ENCODE measurements around the gene PTPRM.
"Not testable (repeated sequence)": the region's sequence is repeated elsewhere in the genome, so short reads cannot be mapped to it uniquely, and the experiment has no call there.

Gene PTPRM

DNA sequence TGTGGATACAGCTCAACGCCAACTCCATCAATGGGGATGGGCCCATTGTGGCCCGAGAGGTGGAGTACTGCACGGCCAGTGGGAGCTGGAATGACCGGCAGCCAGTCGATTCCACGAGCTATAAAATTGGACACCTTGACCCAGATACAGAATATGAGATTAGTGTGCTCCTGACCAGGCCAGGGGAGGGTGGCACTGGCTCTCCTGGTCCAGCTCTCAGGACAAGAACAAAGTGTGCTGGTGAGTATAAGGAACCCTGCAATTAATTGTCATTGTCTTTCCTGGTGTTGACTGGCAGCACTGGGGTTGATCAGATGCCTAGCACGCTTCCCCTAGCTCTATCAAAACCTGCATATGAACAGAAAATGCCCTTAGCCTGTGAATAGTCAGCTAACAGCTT lies 388.1 kb downstream of the PTPRM start:
- DNase-seq, result no peak

DNA sequence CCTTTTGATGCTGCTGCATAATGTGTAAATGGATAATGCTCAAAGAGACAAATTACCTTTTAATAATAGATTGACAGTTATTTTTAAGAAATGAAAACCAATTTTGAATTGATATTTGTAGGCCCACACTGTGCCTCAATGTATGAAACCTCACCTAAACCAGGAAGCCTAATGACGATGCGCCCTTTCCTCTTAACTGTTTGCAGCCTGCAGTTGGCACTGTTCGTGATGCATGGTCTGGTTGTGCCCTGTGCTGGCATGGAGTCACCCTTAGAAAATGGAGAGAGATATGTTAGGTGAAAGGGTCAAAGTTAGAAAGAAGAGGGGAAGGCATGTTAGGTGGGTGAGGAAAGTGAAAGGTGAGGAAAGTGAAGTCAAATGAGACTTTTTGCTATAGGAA lies 390.2 kb downstream of the PTPRM start:
- no peak for DNase-seq

DNA sequence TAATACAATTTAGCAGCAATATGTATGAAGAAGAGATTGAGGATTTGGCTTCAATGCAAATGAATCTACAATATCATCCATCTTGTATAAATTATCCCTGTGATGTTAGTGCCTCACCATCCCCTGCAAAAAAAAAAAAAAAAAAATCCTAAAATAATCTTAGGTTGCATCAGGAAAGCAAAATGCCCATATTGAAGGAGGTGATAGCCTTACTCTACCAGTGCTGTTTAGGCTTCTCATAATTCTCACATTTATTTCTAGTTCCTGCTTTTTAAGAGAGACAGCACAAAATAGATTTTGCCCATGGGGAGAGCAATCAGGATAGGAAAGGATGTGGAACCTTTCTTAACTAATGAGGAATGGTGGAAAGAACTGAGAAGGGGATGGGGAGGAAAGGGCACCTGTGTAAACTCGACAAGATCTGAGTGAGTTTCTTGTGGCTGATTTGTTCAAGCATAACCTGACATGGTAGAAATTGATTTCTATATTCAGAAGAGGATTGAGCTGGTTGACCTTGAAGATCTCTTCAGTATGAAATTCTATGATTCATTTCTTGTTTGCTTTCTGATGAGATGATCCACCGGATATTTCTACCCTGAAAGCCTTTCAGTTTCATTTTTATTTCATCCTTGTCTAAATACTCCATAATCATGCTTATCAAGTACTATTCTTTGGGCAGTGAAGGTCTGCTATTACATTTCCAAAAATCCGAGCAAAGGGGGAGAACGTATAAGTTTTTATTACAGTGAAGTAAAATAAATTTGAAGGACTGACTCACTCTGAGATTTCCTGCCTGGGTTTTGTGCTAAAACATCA lies 391.2 kb downstream of the PTPRM start:
- no peak for DNase-seq

DNA sequence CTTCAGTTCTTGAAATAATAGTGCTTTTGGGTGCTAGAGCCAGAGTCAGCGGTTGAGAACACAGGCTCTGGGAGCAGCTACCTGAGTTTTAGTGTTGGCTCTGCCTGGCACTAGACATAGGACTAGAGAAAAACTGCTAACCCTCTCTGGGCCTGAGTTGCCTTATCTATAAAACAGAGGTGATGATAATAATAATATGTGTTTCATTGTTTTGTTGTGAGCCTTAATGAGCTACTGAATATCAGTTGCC lies 391.7 kb downstream of the PTPRM start:
- no peak for DNase-seq

DNA sequence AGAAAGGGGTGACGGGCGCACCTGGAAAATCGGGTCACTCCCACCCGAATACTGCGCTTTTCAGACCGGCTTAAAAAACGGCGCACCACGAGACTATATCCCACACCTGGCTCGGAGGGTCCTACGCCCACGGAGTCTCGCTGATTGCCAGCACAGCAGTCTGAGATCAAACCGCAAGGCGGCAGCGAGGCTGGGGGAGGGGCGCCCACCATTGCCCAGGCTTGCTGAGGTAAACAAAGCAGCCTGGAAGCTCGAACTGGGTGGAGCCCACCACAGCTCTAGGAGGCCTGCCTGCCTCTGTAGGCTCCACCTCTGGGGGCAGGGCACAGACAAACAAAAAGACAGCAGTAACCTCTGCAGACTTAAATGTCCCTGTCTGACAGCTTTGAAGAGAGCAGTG lies 399.6 kb downstream of the PTPRM start:
- DNase-seq, result not testable (repeated sequence)

DNA sequence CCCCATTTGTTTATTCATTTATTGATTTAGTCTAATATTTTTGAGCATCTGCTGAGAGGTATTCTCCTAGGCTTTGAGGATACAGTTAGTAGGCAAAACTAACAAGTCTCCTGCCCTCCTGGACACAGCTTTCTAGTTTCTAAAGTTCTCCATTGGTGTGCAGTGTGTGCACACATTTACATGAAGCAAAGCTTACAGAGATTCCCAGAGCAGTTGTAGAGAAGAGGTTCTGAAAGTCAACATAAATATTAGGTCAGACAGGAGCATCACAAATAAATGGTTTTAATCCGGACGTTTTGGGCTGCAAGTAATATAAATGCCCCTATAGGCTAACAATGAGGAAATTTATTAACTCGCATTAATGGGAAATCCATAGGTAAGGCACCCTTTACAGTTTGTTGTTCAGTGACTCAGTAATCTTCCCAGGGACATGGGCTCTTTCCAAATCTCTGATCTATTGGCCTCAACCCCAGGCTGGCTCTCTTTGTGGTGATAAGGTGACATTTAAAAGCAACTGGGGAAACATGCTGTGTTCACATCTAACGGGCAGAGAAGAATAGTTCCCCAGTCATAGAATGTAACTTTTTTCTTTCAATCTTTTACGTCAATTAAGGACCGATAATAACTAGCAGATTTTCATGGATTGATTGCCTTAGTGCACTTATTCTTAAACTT lies 407.2 kb downstream of the PTPRM start:
- DNase-seq, result no peak

GRCh38 chr18:7977897-7978296 lies 410.8 kb downstream of the PTPRM start:
- no peak for DNase-seq

GRCh38 chr18:7978834-7979233 lies 411.7 kb downstream of the PTPRM start:
- no peak for DNase-seq

DNA sequence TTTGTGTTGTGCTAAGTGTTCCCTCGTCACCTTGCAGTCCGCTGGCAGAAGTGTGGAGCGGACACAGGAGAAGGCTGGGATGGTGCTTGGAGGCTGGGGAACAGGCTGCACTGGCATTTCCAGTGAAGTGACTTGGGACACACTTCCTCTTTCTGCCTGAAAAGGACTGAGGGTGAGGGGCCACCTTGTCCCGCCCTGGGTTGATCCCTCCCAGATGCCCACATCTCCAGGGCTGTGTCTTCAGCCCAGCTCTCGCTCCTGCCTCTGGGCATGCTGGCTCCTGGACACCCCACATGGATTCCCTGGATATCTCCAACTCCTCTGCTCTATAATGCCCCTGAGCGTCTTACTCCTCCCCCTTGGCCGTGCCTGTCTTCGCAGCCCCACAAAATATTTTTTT lies 412.6 kb downstream of the PTPRM start:
- DNase-seq, result no peak

GRCh38 chr18:7980136-7980535 lies 413.0 kb downstream of the PTPRM start:
- DNase-seq, result no peak

DNA sequence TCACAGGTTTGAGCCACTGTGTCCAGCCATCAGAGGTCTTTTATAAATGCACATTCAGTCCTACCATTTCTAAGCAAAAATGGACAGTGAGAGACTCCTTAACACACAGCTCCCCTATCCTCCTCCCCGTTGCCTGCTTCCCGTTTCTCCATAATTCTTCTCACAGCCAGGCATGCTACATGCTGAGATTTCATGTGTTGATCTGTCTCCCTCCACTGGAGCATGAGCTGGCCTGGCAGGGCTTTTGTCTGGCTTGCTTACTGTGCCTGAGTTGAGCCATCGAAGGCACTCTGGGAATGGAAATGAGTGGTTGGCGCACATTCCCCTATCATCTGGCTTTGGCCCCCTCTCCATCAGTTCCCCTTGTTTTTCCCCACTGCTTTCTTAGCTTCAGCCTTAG lies 413.5 kb downstream of the PTPRM start:
- DNase-seq, result no peak

DNA sequence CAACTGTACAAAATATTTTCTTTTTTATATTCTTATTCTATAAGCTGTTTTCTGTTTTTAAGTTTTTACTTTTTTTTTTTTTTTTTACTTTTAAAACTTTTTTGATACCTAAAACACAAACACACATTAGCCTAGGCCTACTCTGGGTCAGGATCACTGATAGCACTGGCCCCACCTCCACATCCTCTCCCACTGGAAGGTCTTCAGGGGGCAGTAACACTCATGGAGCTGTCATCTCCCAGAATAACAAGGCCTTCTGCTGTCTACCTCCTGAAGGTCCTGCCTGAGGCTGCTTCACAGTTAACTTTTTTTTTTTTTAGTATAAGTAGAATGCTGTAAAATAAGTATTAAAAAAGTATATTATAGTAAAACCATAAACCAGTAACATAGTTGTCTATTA lies 415.1 kb downstream of the PTPRM start:
- no peak for DNase-seq

GRCh38 chr18:7987284-7987976 lies 420.3 kb downstream of the PTPRM start:
- DNase-seq, result no peak

- no peak for DNase-seq
Measured at GRCh38 chr18:7990670-7991069, 423.6 kb downstream of the PTPRM start.

- no peak for DNase-seq
Measured at GRCh38 chr18:8001711-8002301, 434.7 kb downstream of the PTPRM start.

- no peak for DNase-seq
Measured at GRCh38 chr18:8003878-8004675, 437.0 kb downstream of the PTPRM start.

DNA sequence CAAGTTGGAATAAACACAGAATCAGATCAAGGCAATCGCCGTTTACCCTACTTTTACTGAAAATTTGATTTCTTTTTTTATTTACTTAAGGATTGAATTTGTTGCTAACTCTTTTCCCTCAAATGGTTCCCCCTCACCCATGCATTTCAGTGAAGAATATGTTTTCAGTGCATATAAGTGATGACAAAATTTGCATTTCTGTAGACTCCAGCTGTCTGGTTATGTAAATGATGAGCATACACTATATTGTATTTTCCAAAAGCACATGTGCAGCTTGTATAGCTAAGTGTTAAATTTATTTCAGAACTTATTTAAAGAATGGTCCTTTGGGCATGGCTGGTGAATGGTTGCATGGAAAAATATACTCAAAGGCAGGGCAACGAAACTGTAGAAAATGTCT lies 437.7 kb downstream of the PTPRM start:
- no peak for DNase-seq

- DNase-seq, result no peak
Measured at GRCh38 chr18:8005870-8006569, 438.9 kb downstream of the PTPRM start.

DNA sequence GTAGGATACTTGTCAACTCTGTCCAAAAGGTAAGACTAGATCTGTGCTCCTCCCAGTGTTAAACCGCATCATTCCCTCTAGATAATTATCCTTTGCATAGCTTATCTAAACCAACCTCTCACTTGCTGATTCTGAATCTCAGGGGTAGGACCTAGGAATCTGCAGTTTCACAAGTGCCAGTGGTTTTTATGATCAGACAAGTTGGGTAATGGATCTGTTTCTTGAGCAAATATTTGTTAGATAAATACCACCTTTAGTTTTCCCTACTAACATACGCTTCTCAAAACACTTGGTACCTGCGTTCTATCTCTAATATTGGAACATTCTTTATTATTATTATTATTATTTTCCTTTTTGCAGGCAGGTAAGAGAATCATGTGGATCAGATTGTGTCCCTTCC lies 439.9 kb downstream of the PTPRM start:
- no peak for DNase-seq

DNA sequence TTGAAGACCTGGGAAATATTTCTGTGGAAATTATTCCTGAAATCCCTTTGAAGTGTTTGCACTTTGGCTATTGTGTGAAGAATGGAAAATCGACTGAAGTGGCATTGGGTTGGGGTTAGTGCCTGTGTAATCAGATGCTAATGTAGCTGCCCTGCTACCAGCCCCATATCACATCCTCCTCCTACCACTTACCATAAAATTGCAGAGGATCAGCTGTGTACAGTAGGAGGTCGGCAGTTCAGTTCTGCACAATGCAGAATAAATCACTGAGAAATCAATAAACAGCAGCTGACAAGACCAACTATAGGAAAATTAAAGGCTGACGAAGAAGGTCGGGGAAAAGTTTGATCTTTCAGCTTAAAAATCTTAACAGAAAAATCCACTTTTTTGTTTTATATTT lies 440.9 kb downstream of the PTPRM start:
- DNase-seq, result no peak

- no peak for DNase-seq
Measured at GRCh38 chr18:8011361-8011760, 444.2 kb downstream of the PTPRM start.

DNA sequence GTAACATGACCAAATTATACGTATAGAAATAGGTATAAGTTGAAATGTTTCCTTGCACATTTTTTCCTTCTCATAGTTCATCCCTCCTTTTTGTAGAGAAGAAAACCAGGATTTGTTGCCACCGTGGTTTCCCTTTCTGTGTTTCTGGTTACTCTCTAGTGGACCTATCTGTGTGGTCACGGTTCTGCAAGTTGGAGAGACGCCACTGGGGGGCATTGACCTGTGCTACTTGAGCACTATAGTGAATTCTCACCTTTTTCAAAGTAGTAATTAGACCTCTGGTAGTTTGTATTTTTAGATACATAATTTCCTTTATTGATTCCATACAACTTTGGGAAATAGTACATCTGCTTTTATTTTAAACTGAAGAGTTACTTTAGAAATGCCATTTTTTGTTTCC lies 444.8 kb downstream of the PTPRM start:
- no peak for DNase-seq

Measured in activated T-cell treated with anti-CD3 and anti-CD28 coated beads for 4 hours (primary cell).